Measurements from ENCODE around the gene RBP2. TPM values are rescaled to one million over a fixed set of nuclear protein-coding genes. Genes with fewer than 3 reads are reported as not detected.

Gene RBP2
- total RNA-seq, 1 donor from 2014 or later: not detected

DNA sequence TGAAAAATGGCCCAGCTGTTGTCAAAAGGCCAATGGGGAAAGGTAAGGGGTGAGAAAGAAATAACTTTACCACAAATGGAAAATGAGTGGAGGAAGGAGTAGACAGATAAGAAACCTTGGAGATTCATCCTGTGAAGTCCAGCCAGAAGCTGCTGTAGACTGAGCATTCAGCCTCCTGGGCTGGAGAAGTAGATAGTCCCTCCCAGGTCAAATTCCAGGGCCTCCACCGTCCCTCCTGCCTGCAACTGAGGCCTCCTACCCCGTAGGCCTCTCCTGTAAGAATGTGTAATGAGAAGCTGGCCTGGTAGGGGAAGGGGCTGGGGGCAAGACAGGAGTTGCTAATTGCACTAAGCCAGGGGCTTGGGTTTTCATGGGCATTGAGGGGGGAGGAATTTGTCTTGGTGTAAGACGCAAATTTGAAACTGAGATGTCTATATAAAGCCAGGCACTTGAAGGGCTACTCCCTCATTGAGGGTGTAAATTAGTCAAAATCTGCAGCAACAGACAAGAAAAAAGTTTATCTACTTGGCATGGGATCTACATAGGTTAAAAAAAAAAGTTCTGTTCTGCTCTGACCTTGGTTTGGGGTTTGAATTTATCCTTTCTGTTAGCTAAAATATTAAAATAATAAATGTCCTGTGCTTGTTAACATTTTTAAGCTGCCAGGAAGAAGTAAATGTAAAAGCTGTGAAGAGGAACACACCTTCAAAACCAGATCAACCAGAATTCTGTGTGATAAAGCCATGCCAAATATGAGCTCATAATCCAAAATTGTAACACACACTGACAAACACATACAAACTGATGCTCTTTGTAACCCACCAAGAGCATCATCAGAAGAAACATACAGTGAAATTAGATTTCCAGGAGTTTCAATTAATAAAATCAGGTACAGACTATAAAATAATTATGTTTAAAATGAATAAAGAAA is 1.7 kb upstream of the RBP2 start:
- no peaks in the 10 kb centered on the region for H3K27me3 ChIP-seq
- Mint-ChIP-seq H3K4me1 (peaks cover 2% of the 10 kb centered on the region), H3K4me3 (no peak overlapping the region), H3K27ac (no peak overlapping the region), H3K9me3 (no peaks in the 10 kb centered on the region), H3K27me3 (ENCODE audit: insufficient read depth, low read depth) (no peaks in the 10 kb centered on the region), H3K36me3 (peaks cover 4% of the 10 kb centered on the region)
- no peak for TF ChIP-seq EZH2 (IDR thresholded peaks at IDR 0.05)
- TF ChIP-seq EZH2phosphoT487 (IDR thresholded peaks at IDR 0.05): no peak
- TF ChIP-seq, protein P1, sequence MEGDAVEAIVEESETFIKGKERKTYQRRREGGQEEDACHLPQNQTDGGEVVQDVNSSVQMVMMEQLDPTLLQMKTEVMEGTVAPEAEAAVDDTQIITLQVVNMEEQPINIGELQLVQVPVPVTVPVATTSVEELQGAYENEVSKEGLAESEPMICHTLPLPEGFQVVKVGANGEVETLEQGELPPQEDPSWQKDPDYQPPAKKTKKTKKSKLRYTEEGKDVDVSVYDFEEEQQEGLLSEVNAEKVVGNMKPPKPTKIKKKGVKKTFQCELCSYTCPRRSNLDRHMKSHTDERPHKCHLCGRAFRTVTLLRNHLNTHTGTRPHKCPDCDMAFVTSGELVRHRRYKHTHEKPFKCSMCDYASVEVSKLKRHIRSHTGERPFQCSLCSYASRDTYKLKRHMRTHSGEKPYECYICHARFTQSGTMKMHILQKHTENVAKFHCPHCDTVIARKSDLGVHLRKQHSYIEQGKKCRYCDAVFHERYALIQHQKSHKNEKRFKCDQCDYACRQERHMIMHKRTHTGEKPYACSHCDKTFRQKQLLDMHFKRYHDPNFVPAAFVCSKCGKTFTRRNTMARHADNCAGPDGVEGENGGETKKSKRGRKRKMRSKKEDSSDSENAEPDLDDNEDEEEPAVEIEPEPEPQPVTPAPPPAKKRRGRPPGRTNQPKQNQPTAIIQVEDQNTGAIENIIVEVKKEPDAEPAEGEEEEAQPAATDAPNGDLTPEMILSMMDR (IDR thresholded peaks at IDR 0.05): no peak
- no peak overlapping the region for H3K4me2 ChIP-seq
- H3K79me2 ChIP-seq (ENCODE audit: low read depth): no peaks in the 10 kb centered on the region
- no peak overlapping the region for H3K9ac ChIP-seq
- H3K4me1 ChIP-seq: no peaks in the 10 kb centered on the region
- no peaks in the 10 kb centered on the region for H3K36me3 ChIP-seq
- no peaks in the 10 kb centered on the region for H3F3A ChIP-seq (ENCODE audit: low read depth)
- no peaks in the 10 kb centered on the region for H3K9me3 ChIP-seq (ENCODE audit: low read depth)
- no peak overlapping the region for H2AFZ ChIP-seq (replicated peaks)
- no peaks in the 10 kb centered on the region for H4K20me1 ChIP-seq (ENCODE audit: low read depth)
- no peak overlapping the region for H3K4me3 ChIP-seq
- no peak for DNase-seq (ENCODE audit: low spot score)
- no peak overlapping the region for H3K27ac ChIP-seq

DNA sequence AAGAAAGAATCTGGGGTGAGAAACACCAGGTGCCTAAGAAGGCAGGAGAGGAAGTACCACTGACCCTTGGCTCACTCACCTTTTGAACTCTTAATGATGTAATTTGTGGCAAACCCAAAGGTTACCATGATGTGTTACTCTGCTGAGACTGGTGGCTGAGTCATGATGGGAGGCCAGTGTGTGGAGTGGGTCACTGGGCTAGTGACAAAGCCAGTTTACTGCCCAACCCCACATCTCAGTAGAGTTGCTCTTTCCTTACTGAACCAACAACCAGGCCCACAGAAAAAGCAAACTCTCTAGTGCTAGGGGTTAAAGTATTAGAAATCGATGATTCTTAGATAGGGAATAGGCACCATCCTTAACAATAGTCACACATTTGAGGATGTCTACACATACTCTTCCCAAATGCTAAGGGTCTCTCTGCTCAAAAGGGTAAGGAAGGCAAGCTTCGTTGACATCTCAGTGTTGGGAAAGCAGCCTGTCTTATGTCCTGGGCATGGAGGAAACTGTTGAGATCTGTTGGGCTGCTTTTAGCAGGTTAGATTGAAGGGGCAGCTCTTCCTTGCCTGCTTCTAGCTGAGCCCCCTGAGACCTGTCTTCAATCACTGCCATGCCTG is 3.1 kb downstream of the RBP2 start:
- Histone ChIP-seq H4K20me1 (ENCODE audit: low read depth) (no peaks in the 10 kb centered on the region), H3F3A (ENCODE audit: low read depth) (no peaks in the 10 kb centered on the region), H3K9ac (no peak overlapping the region), H3K27ac (no peak overlapping the region), H3K79me2 (ENCODE audit: low read depth) (no peaks in the 10 kb centered on the region), H3K27me3 (no peaks in the 10 kb centered on the region), H2AFZ (replicated peaks) (no peak overlapping the region), H3K36me3 (no peaks in the 10 kb centered on the region), H3K4me1 (no peaks in the 10 kb centered on the region), H3K4me2 (no peak overlapping the region), H3K4me3 (no peak overlapping the region), H3K9me3 (ENCODE audit: low read depth) (no peaks in the 10 kb centered on the region)
- Mint-ChIP-seq H3K4me3 (no peak overlapping the region), H3K27me3 (ENCODE audit: insufficient read depth, low read depth) (no peaks in the 10 kb centered on the region), H3K4me1 (peaks cover 2% of the 10 kb centered on the region), H3K27ac (no peak overlapping the region), H3K36me3 (peaks cover 2% of the 10 kb centered on the region), H3K9me3 (no peaks in the 10 kb centered on the region)
- no peak for TF ChIP-seq EZH2 (IDR thresholded peaks at IDR 0.05)
- TF ChIP-seq, protein P1 (IDR thresholded peaks at IDR 0.05): no peak
- no peak for TF ChIP-seq EZH2phosphoT487 (IDR thresholded peaks at IDR 0.05)
- no peak for DNase-seq (ENCODE audit: low spot score)

DNA sequence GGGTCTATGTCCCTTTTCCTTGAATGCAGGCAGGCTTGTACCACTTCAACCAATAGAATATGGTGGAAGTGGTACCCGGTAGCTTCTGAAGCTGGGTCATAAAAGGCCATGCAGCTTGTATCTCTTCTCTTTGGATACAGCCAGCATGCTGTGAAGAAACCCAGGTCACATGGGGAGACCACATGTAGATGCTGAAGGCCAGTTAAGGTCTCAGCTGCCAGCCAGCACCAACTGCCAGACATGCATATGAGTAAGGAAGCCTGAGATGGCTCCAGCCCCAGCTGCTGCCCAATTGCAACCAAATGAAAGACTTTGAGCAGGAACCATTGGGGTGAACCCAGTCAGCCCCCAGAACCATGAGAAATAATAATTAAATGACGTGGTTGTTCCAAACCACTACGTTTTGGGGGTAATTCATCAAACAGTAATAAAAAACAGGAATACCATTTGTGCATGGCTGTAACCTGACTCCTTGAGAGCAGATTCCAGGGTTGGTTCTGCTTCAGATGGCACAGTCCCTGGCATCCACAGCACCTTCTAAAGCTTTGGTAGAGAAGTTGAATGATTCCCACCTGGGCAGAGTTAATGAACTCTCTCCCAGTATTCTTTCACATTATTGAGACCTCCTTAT is 3.8 kb downstream of the RBP2 start:
- Histone ChIP-seq H4K20me1 (ENCODE audit: low read depth) (no peaks in the 10 kb centered on the region), H2AFZ (replicated peaks) (no peak overlapping the region), H3K36me3 (no peaks in the 10 kb centered on the region), H3K4me1 (no peaks in the 10 kb centered on the region), H3K4me3 (no peak overlapping the region), H3K9me3 (ENCODE audit: low read depth) (no peaks in the 10 kb centered on the region), H3K27me3 (no peaks in the 10 kb centered on the region), H3K9ac (no peak overlapping the region), H3K79me2 (ENCODE audit: low read depth) (no peaks in the 10 kb centered on the region), H3F3A (ENCODE audit: low read depth) (no peaks in the 10 kb centered on the region), H3K4me2 (no peak overlapping the region), H3K27ac (no peak overlapping the region)
- TF ChIP-seq EZH2 (IDR thresholded peaks at IDR 0.05): no peak
- TF ChIP-seq, protein P1 (IDR thresholded peaks at IDR 0.05): no peak
- no peak for TF ChIP-seq EZH2phosphoT487 (IDR thresholded peaks at IDR 0.05)
- no peak for DNase-seq (ENCODE audit: low spot score)
- Mint-ChIP-seq H3K4me3 (no peak overlapping the region), H3K27me3 (ENCODE audit: insufficient read depth, low read depth) (no peaks in the 10 kb centered on the region), H3K4me1 (peaks cover under 1% of the 10 kb centered on the region), H3K36me3 (peaks cover under 1% of the 10 kb centered on the region), H3K27ac (no peak overlapping the region), H3K9me3 (no peaks in the 10 kb centered on the region)
